Stimulated activated CD8-positive, alpha-beta memory T cell treated with anti-CD3 and anti-CD28 coated beads, Interleukin-12 subunit alpha, Interleukin-12 subunit beta, amount 100 ng/mL, for 1 hour (primary cell): ENCODE data around the gene FAM136A.
"Not testable (repeated sequence)": the region's sequence is repeated elsewhere in the genome, so short reads cannot be mapped to it uniquely, and the experiment has no call there.

ENCODE experiments used
- DNase-seq: peaks from one replicate; pipeline ENCODE4 v3.0.0-alpha.2; 2020; ENCODE audit warnings: low read depth

Gene FAM136A

DNA sequence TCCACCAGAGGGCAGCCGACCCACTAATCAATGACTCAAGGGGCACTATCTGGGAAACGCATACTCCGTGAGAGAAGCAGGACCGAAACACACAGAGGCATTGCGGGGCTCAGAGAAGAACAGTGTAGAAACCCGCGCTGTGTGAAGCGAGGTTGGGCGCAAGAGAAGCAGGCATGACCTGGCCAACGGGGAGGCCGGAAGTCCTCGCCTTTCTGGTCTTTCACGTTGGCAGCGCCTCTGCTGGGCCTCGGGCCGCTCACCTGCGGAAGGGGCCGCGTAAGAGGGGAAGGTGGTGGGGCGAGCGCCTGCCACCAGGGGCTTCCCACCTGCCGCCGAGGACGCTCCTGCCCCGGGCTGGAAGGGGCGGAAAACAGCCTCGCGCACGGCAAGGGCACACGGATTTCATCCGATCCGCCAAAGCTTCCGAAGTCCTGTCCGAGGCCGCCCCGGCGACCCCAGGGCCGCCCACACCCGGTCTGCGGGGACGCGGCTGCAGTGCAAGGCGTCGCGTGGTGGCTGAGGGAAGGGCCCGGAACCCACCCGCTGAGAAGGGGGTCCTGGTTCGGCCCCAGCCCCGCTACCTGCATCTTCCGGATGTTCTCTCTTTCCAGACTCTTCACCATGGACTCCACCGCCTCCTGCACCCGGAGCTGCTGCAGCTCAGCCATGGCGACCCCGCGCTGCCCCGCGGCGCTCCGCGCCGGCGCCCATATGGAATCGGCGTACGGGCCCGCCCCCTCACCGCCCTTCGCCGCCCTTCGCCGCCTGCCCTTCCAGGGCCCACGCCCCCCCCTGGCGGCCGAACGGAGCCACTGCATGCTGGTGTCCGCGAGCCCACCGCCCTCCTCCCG, at the start of gene FAM136A:
FAM136A (minus strand) TSS at position 724 of the 851 bp plus-strand sequence; CDS start at position 668, 56 bp downstream.
- peak; percentile 80 for DNase-seq

DNA sequence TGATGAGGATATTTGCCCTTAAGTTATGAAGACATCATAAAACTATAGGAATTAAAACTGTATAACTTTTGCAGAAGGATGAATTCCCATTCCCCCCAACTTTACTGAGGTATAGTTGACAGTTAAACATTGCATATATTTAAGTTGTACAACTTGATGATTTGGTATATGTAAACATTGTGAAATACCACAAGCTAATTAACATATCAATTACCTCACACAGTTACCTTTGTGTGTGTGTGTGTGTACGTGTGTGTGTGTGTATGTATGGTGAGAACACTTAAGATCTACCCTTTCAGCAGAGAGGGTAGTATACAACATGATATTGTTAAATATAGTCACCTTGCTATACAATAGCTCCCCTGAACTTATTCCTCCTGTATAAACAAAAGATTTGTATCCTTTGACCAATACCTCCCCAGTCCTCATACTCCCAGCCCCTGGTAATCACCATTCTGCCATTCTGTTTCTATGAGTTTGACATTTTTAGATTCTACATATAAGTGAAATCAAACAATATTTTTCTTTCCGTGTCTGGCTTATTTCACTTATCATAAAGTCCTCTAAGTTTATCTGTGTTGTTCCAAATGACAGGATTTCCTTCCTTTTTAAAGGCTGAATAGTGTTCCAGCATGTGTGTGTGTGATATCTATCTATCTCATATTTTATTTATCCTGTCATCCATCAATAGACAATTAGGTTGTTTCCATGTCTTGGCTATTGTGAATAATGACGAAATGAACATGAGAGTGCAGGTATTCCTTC, 48.2 kb upstream of the FAM136A start:
- DNase-seq: no peak

DNA sequence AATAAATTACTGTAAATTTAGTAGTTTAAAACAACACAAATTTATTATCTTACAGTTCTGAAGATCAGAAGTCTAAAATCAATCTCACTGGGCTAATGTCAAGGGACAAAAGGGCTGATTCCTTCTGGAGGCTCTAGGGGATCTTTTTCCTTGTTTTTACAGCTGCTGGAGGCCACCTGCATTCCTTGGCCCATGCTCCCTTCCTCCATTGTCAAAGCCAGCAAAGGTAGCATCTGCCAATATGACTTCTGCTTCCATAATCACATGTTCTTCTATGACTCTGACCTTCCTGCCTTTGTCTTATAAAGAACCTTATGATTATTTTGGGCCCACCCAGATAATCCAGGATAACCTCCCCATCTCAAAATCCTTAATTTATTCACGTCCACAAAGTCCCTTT, 46.0 kb upstream of the FAM136A start:
- no peak for DNase-seq

DNA sequence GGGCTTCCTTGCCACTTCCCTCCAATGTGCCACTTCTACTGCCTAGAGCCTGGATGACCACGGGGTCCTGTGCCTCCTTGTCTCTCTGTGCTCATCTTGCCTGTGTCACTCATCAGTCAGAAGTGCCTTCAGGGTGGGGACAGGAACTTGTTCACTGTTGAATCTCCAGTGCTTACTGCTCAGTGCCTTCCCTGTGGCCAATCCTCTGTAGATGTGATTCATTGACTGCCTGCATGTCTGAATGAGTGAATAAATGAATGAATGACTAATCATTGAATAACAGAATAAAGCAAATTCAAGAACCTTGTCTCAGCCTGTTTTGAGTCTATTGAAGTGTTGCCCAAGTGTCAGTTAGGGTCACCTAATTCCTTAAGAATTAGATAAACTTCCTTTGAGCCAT, 42.3 kb upstream of the FAM136A start:
- no peak for DNase-seq

GRCh38 chr2:70341477-70341765, 39.6 kb upstream of the FAM136A start:
- no peak for DNase-seq

DNA sequence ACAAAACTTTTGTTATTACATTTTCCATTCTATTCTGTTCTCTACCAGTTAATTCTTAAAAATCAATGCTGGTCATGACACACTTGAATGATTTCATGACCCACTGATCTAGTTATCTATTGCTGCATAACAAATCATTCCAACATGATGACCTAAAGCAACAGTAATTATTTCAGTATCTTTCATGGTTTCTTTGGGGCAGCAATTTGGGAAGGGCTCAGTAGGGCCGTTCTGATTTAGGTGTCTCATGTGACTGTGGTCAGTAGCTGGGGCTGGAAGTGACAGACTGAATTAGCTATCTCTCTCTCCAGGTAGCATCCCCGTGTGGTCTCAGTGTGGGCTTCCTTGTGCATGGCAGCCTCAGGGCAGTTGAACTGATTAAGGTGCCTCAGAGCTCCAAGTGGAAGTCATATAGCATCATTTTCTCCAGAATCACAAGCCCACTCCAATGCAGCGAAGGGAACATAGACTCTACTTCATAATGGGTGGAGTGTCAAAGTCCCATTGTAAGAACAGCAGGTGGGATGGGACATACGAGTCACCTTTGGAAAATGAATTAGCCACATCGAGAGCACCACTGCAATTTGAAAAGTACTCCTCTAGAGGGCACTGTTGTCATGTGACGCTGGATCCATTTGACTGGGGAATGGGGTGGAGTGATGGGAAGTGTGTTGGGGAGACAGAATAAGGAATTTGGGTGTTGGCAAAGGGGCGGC, 39.1 kb upstream of the FAM136A start:
- peak; percentile 13 for DNase-seq

DNA sequence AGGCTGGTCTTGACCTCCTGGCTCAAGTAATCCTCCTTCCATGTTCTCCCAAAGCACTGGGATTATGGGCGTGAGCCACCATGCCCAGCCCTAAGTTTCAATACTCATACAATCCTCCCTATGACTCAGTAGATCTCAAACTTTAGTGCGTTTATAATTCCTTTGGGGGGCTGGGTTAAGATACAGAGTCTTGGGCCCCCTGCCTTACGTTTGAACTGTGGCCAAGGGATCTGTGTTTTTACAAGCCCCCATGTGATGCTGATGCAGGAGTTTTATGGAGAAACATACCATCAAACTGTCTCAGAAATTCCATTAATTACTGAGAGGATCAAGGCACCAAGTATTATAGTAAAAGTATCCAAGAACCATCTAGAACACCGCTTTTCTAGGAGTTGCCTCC, 38.2 kb upstream of the FAM136A start:
- no peak for DNase-seq

GRCh38 chr2:70336552-70336951, 34.7 kb upstream of the FAM136A start:
- no peak for DNase-seq

DNA sequence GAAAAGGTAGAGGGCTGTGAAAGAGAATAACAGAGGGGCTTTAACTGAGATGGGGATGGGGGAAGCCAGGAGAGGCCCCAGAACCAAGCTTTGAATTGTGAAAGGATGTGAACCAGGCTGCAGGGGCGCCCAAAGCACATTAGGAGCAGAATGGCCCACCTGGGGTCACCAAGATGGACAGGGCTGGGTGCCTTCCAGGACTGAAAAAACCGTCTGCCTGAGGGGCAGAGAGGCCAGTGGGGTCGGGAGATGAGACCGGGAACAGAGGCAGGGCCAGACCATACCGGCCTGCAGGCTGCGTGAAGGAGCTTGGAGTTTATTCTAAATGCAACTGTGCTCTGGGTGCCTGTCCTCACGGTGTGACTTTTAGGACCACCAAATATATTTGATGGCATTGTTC, 29.1 kb upstream of the FAM136A start:
- no peak for DNase-seq

DNA sequence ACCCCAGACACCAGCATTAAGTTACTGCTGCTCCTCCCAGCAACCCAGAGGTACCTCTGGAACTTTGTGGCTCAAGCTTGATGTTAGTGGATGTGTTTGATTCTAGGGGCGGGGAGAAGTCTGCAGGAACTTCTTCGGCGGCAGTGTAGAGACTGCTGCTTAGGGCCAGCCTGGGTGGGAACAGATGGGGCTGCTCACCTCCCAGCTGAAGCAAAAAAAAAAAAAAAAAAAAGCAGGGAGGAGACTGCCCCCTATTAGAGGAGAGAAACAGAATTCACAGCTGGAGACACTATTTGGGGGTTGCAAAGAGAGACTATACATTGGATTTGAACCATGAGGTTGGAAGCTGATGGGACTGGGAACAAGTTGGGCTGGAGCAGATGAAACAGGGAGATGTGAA, 28.6 kb upstream of the FAM136A start:
- DNase-seq: no peak

DNA sequence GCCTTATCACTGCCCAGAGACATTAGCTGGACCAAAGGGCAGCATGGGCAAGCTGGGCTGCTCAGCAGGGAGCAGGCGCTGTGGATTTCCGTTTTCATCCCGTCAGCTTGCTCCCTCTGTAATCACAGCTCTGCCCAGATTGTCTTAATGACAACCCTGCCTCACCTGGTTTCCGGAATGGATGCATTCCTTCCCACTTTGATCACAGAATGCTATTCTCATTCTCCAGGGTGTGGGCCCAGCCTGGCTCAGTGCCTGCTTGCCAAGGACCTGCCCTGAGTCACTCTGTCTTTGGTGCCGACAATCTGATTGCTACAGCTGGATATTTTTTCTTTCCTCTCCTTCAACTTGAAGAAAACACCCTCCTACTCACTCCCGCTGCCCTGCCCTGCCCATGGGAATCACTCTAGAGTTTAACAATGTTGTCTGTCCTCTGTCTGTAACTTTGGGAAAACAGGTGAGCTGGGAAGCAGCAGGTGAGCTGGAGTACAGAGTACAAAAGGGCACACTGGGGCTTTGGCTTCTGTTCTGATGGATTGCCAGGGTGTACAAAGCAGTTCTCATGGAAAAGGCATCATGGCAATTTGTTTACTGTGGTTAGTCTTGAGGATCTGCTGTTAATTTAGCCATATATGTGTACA, 27.2 kb upstream of the FAM136A start:
- DNase-seq: no peak

DNA sequence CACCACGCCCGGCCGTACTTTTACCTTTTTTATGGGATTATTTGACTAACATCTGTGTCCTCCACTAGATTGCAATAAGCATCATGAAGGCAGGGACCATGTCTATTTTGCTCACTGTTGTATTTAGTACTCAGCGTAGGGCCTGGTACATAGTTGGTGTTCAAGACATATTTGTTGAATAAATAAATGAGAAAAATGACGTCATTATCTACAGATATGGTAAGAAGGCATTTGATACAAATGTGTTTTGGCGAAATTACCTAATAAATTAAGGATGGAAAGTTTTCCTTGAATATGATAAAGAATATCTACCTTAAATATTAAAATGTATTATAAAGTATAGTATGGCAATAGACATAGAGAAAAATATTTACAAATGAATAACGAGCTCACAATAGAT, 24.0 kb upstream of the FAM136A start:
- DNase-seq: no peak

- no peak for DNase-seq
These were observed 20.7 kb upstream of the FAM136A start for GRCh38 chr2:70322518-70322917.

DNA sequence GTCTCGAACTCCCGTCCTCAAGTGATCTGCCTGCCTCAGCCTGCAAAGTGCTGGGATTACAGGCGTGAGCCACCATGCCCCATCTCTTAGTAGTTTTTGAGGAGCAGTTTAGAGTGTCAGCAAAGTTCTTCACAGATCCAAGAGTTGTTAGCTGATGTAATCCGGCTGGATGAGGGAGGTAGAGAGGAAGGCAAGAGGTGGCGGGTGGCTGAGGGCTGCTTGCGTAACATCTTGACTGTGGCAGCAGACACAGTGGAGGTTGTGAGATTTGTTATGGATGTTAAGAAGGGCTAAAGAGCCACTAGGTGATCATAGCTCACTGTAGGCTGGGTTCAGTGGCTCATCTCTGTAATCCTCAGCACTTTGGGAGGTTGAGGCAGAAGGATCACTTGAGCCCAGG, 19.5 kb upstream of the FAM136A start:
- DNase-seq: no peak

- no peak for DNase-seq
These were observed 12.8 kb upstream of the FAM136A start for GRCh38 chr2:70314640-70315039.

- no peak for DNase-seq
These were observed 10.7 kb upstream of the FAM136A start for GRCh38 chr2:70312560-70312959.

- no peak for DNase-seq
These were observed 9.0 kb upstream of the FAM136A start for GRCh38 chr2:70310899-70311298.

- DNase-seq: no peak
These were observed 3.7 kb upstream of the FAM136A start for GRCh38 chr2:70305531-70305930.

- DNase-seq: no peak
These were observed 2.6 kb upstream of the FAM136A start for GRCh38 chr2:70304498-70304897.

DNA sequence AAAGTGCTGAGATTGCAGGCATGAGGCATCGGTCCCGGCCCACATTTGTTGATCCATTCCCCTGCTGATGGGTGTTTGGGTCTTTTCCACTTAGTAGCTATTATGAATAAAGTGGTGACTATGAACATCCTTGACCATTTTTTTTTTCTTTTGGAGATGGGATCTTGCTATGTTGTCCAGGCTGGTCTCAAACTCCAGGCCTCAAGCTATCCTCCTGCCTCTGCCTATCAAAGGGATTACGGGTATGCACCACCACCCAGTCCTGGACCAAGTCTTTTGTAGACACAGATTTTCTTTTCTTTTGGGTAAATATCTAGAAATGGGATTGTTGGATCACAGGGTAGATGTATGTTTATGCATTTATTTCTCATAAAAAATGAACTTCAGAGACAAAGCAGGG, 1.3 kb upstream of the FAM136A start:
- no peak for DNase-seq

DNA sequence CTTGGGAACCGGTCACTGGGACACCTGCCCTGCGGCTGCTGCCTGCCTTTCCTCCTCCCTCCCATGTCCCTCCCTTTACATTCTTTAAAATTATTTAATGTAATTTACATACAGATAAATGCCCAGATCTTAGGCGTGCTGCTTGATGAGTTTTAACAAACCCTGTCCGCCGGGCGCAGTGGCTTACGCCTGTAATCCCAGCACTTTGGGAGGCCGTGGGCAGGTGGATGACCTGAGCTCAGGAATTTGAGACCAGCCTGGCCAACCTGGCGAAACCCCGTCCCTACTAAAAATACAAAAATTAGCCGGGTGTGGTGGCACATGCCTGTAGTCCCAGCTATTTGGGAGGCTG, 304 bp upstream of the FAM136A start:
- DNase-seq: not testable (repeated sequence)

DNA sequence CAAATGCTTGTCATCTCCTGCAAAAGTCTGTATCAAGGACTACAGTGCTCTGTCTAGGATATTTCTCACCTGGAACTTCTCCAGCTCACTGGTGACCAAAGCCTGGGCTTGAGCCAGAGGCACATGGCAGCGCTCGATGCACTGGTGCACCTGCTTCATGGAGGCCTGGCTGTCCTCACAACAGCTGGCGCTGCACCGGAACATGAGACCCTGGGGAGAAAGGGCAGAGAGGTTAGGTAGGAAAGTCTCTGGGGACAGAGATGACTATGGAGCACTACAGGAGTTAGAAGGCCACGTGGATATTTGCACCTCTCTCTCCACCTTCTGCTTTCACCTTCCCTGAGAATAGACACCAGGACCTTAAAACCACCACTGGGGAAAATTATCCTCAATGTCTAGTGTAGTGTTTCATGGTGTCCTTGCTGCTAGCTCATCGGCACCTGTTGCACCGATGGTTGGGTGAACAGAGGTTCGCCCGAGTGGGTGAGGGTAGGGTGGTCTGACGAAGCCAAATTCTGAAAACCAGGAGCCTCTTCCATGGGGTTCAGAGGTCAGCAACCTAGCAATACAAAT, 1.0 kb downstream of the FAM136A start:
- no peak for DNase-seq
